Fibroblast of mammary gland (primary cell): Measurements from ENCODE around the gene HMGB4.

Source experiments
- DNase-seq: peaks from one replicate; pipeline ENCODE4 v3.0.0-alpha.2; 2010; ENCODE audit warnings: low read depth
- H3K4me3 ChIP-seq: 2 replicates; pipeline ENCODE4 v1.5.1; 2011; ENCODE audit warnings: low read depth, mild to moderate bottlenecking, low read length, moderate library complexity; ENCODE audit not compliant: control insufficient read depth
- CTCF ChIP-seq: conservative IDR thresholded peaks from 2 replicates; pipeline ENCODE4 v1.5.1; 2011; ENCODE audit warnings: low read depth, low read length, inconsistent platforms; ENCODE audit not compliant: control insufficient read depth, insufficient read depth

Gene HMGB4

GRCh38 chr1:33821291-33821690 lies 42.6 kb upstream of the HMGB4 start:
- DNase-seq = no peak
- TF ChIP-seq CTCF = no peak
- H3K4me3 ChIP-seq = no peak overlapping the region

GRCh38 chr1:33822396-33822795 lies 41.5 kb upstream of the HMGB4 start:
- TF ChIP-seq CTCF = no peak
- H3K4me3 ChIP-seq = no peak overlapping the region
- no peak for DNase-seq

GRCh38 chr1:33823401-33823800 lies 40.5 kb upstream of the HMGB4 start:
- H3K4me3 ChIP-seq = no peak overlapping the region
- DNase-seq = no peak
- TF ChIP-seq CTCF = no peak

- TF ChIP-seq CTCF = no peak
- no peak overlapping the region for H3K4me3 ChIP-seq
- DNase-seq = no peak
Measured at GRCh38 chr1:33823830-33824229, 40.0 kb upstream of the HMGB4 start.

GRCh38 chr1:33824321-33824720 lies 39.6 kb upstream of the HMGB4 start:
- no peak overlapping the region for H3K4me3 ChIP-seq
- TF ChIP-seq CTCF = no peak
- DNase-seq = no peak

GRCh38 chr1:33824971-33825370 lies 38.9 kb upstream of the HMGB4 start:
- no peak for DNase-seq
- TF ChIP-seq CTCF = no peak

GRCh38 chr1:33825506-33825905 lies 38.4 kb upstream of the HMGB4 start:
- no peak overlapping the region for H3K4me3 ChIP-seq
- TF ChIP-seq CTCF = no peak
- DNase-seq = no peak

More at GRCh38 chr1:33824971-33825370, 38.9 kb upstream of the HMGB4 start:
- no peak overlapping the region for H3K4me3 ChIP-seq
